Measurements from ENCODE around the gene CCL1.
A peak's percentile ranks its signal among the peaks of the same experiment; 100 is the strongest.

CCL1 gene

GRCh38 chr17:34384271-34384670 lies 21.2 kb upstream of the CCL1 start:
- Histone ChIP-seq H3K4me3 (ENCODE audit: low read depth in 1 of 2, low read length in 2 of 2) (no peak overlapping the region), H4K20me1 (ENCODE audit: insufficient read depth, low read length) (no peaks in the 10 kb centered on the region), H3K4me1 (ENCODE audit: insufficient read depth, low read length) (peaks cover 96% of the 10 kb centered on the region), H3K36me3 (ENCODE audit: insufficient read depth, low read length) (no peaks in the 10 kb centered on the region), H3K9ac (ENCODE audit: low read depth, low read length) (peak overlapping the region; percentile 55; the same call in 1 of the 2 replicates), H3K4me2 (ENCODE audit: insufficient read depth, low read length) (no peak overlapping the region), H2AFZ (ENCODE audit: low read depth, low read length) (no peak overlapping the region), H3K79me2 (ENCODE audit: insufficient read depth, low read length) (no peaks in the 10 kb centered on the region), H3K27me3 (ENCODE audit: insufficient read depth, low read length, poor library complexity) (no peaks in the 10 kb centered on the region), H3K27ac (ENCODE audit: low read length) (peak overlapping the region; percentile 92), H3K9me3 (ENCODE audit: insufficient read depth, low read length, severe bottlenecking) (no peaks in the 10 kb centered on the region)
- TF ChIP-seq CTCF (IDR thresholded peaks at IDR 0.05; ENCODE audit: borderline replicate concordance, extremely low read depth, low read length, poor library complexity, severe bottlenecking) (no peak), EZH2 (IDR thresholded peaks at IDR 0.05; ENCODE audit: borderline replicate concordance, low read depth, low read length, severe bottlenecking) (no peak)
- no peak for DNase-seq
- ATAC-seq (ENCODE audit: insufficient read depth, low read depth): no peak

GRCh38 chr17:34383216-34383615 lies 20.2 kb upstream of the CCL1 start:
- peak overlapping the region in 1 of 2 experiments; percentile 44; a peak in 2 of 4 replicates for H3K4me3 ChIP-seq (ENCODE audit: low read depth in 1 of 2, low read length in 2 of 2)
- peak overlapping the region; percentile 92 for H3K27ac ChIP-seq (ENCODE audit: low read length)
- no peaks in the 10 kb centered on the region for H4K20me1 ChIP-seq (ENCODE audit: insufficient read depth, low read length)
- H3K36me3 ChIP-seq (ENCODE audit: insufficient read depth, low read length): no peaks in the 10 kb centered on the region
- TF ChIP-seq EZH2 (IDR thresholded peaks at IDR 0.05; ENCODE audit: borderline replicate concordance, low read depth, low read length, severe bottlenecking) (no peak), CTCF (IDR thresholded peaks at IDR 0.05; ENCODE audit: borderline replicate concordance, extremely low read depth, low read length, poor library complexity, severe bottlenecking) (no peak)
- ATAC-seq (ENCODE audit: insufficient read depth, low read depth): no peak
- peak overlapping the region; percentile 55 for H3K9ac ChIP-seq (ENCODE audit: low read depth, low read length)
- no peaks in the 10 kb centered on the region for H3K79me2 ChIP-seq (ENCODE audit: insufficient read depth, low read length)
- 0 out of 2 replicates have a peak overlapping the region, but pooled peaks have one; percentile 21 for H2AFZ ChIP-seq (ENCODE audit: low read depth, low read length)
- H3K27me3 ChIP-seq (ENCODE audit: insufficient read depth, low read length, poor library complexity): no peaks in the 10 kb centered on the region
- no peaks in the 10 kb centered on the region for H3K9me3 ChIP-seq (ENCODE audit: insufficient read depth, low read length, severe bottlenecking)
- DNase-seq: no peak
- H3K4me2 ChIP-seq (ENCODE audit: insufficient read depth, low read length): peak overlapping the region; percentile 60
- H3K4me1 ChIP-seq (ENCODE audit: insufficient read depth, low read length): peaks cover 96% of the 10 kb centered on the region

- peak overlapping the region in 1 of 2 experiments; percentile 44; a peak in 2 of 4 replicates for H3K4me3 ChIP-seq (ENCODE audit: low read depth in 1 of 2, low read length in 2 of 2)
- peak overlapping the region; percentile 92 for H3K27ac ChIP-seq (ENCODE audit: low read length)
- H3K79me2 ChIP-seq (ENCODE audit: insufficient read depth, low read length): no peaks in the 10 kb centered on the region
- H3K27me3 ChIP-seq (ENCODE audit: insufficient read depth, low read length, poor library complexity): no peaks in the 10 kb centered on the region
- H2AFZ ChIP-seq (ENCODE audit: low read depth, low read length): peak overlapping the region; percentile 21; the same call in 1 of the 2 replicates
- H4K20me1 ChIP-seq (ENCODE audit: insufficient read depth, low read length): no peaks in the 10 kb centered on the region
- H3K4me2 ChIP-seq (ENCODE audit: insufficient read depth, low read length): peak overlapping the region; percentile 60
- no peaks in the 10 kb centered on the region for H3K36me3 ChIP-seq (ENCODE audit: insufficient read depth, low read length)
- H3K9ac ChIP-seq (ENCODE audit: low read depth, low read length): peak overlapping the region; percentile 55
- ATAC-seq (ENCODE audit: insufficient read depth, low read depth) (peak; percentile 89), DNase-seq (peak; percentile 96)
- peaks cover 95% of the 10 kb centered on the region for H3K4me1 ChIP-seq (ENCODE audit: insufficient read depth, low read length)
- H3K9me3 ChIP-seq (ENCODE audit: insufficient read depth, low read length, severe bottlenecking): no peaks in the 10 kb centered on the region
- TF ChIP-seq CTCF (IDR thresholded peaks at IDR 0.05; ENCODE audit: borderline replicate concordance, extremely low read depth, low read length, poor library complexity, severe bottlenecking) (peak; percentile 46), EZH2 (IDR thresholded peaks at IDR 0.05; ENCODE audit: borderline replicate concordance, low read depth, low read length, severe bottlenecking) (no peak)
Measured at GRCh38 chr17:34382621-34383124, 19.6 kb upstream of the CCL1 start.

Data from DND-41 (cell line).